DMS53 treated with DMSO at 0.1 percent for 48 hours (cell line): ENCODE results near the gene BAK1.
"Not testable (repeated sequence)": the region's sequence is repeated elsewhere in the genome, so short reads cannot be mapped to it uniquely, and the experiment has no call there.

ENCODE experiments used
- DNase-seq: peaks from one replicate; lab custom pipeline; 2025; ENCODE audit not compliant: unreplicated experiment; lab: John Stamatoyannopoulos, UW

Gene BAK1

GRCh38 chr6:33609019-33609418, 28.9 kb upstream of the BAK1 start:
- DNase-seq: no peak

GRCh38 chr6:33607784-33608161, 27.7 kb upstream of the BAK1 start:
- no peak for DNase-seq

DNA sequence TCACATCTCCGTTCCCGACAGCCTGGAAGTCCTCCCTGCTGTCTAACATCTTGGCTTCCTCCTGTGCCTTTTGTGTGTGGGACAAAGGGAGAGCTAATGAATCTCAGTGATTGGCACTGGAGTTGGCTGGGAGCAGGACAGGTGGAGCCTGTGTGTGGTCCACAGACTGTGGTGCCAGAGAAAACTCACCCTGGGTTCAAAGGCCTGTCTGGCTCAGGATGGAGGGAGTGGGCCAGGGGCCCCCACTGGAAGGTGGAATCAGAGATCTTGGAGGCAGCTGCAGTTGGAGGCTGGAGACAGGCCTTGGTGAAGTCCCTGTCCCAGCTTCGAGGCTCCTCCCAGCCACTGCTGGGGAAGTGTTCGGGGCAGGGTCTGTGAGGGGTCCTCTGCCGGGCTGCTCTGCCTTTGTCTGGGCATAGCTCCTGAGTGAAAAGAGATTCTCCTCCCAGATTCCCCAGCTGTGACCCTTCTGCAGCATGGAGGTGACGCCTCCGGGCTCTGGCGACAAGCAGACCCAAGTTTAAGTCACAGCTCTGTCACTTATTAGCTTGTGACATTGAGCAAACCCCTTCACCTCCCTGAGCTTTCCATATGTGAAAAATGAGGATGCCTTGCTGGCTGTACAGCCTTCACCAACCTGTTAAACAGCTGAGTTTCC, 27.2 kb upstream of the BAK1 start:
- no peak for DNase-seq

DNA sequence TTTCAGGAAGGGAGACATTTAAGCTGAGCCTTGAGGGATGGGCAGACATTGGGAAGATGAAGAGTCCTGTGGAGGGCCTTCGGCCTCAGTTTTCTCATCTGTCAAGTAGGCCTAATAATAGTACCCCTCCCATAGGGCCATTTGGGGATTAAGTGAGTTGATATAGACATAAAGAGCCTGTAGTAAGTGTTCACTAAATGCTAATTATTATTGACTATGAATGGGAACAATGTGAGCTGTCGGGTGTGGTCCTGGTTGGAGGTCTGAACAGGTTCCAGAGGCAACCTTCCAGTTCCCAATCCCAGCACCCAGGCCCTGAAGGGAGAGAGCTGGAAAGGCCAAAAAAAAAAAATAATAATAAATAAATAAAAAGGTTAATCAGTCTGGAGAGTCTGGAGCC, 26.6 kb upstream of the BAK1 start:
- DNase-seq: no peak

DNA sequence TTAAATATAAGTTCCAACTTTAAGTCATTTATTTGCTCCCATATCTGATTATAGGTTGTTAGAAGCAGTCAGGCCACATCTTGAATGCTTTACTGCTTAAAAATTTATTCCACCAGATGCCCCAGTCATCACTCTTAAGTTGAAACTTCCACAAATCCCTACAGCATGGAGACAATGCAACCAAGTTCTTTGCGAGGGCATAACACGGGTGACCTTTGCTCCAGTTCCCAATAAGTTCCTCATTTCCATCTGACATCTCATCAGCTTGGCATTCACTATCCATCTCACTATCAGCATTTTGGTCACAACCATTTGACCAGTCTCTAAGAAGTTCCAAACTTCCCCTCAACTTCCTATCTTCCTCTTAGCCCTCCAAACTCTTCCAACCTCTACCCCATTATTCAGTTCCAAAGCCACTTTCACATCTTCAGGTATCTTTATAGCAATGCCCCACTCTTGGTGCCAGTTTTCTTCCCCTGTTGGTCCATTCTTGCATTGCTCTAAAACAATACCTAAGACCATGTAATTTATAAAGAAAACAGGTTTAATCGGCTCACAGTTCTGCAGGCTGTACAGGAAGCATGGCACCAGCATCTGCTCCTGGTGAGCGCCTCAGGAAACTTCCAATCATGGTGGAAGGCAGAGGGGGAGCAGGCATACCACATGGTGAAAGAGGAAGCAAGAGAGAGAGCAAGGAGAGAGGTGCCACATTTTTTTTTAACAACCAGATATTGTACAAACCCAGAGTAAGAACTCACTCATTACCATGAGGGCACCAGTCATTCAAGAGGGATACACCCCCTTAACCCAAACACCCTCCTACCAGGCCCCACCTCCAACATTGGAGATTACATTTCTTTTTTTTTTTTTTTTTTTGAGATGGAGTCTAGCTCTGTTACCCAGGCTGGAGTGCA, 25.1 kb upstream of the BAK1 start:
- DNase-seq: no peak

DNA sequence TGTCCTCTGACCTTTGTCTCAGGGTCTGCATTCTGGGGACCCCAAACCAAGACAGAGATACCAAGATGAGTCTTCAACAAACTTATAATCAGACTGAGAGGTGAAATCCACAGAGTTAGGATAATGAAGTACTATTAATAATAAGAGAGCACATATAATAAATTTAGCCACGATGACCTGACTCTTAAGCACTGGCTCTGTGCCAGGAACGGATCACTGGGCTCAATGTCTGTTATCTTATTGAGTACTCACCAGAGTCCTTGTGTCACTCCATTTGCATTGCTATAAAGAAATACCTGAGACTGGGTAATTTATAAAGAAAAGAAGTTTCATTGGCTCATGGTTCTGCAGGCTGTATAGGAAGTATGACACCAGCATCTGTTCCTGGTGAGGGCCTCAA, 22.1 kb upstream of the BAK1 start:
- no peak for DNase-seq

DNA sequence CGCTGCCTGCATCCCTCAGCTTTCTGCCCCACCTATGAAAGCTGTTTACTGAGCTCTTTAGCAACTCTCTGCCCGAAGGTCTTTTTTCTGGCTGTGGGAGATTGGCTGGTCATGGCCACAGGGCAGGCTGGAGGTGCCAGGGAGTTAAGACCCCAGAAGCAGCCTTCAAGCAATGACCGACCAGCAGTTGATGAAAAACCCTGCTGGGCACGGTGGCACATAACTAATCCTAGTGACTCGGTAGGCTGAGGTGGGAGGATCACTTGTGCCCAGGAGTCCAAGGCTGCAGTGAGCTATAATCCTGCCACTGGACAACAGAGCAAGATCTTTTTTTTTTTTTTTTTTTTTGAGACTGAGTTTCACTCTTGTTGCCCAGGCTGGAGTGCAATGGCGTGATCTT, 20.7 kb upstream of the BAK1 start:
- no peak for DNase-seq

DNA sequence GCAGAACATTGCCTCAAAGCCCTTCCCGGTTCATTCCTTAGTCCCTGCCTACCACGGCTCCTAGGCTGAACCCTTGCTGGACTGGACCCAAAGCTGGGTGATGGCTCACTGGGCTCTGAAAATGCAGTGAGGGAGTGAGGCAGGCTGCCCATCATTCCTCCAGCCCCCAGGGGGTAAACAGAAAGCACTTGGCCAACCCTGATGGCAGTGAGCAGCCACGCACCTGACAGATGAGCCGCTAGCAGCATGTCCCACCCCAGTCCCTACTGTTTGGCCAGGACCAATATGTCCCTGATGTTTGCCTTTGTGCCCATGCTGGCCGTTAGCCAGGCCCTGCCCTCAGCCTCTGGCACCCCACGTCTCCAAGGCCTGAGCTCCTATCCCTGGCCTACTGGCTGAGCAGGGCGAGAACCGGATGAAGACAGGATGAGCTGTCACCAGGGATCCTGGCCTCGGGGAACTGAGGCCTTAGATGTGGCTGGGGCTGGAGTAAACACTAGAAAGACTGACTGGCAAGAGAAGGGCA, 19.4 kb upstream of the BAK1 start:
- DNase-seq: no peak

DNA sequence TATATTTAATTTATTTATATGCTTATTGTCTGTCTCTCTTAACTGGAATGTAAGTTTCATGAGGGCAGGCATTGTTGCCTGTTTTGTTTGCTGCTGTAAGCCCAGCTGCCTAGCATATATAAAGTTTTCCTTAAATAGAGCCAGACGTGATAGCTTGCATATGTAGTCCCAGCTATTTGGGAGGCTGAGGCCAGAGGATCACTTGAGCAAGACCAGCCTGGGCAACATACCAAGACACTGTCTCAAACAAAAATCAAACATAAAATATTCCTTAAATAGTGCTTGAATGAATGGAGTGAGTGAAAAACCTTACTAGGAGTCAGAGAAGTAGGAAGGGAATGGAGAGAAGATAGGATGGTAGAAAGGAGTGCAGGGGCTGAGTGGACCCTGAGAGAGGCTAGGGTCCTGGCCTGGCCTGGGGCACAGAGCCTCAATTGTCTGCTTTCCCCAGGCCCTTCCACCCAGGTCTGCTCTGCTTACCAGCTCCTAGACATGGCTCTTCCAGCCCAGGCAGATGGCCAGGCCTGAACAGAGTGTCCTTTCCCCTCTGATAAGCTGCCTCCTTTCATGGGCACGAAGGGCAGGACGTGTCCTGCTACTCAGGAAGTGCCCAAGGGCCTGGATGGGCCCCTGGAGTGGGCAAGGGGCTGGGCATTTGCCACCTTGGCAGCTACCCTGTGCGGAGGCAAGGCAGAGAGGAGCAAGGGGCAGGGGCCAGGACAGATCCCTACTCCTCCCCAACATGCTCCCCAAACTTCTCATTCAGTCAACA, 17.7 kb upstream of the BAK1 start:
- DNase-seq: no peak

DNA sequence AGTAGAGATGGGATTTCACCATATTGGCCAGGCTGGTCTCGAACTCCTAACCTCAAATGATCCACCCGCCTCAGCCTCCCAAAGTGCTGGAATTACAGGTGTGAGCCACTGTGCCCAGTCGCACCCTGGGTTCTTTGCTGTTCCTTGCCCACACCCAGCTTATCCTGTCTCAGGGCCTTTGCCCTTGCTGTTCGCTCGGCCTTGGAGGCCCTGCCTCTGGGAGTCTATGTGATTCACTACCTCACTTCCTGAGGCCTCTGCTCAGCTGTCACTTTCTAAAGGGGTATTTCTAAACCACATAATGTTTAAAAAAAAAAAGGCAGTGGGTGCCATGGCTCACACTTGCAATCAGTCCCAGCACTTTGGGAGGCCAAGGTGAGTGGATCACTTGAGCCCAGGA, 16.8 kb upstream of the BAK1 start:
- DNase-seq: not testable (repeated sequence)

- no peak for DNase-seq
Measured at GRCh38 chr6:33595001-33595846, 15.1 kb upstream of the BAK1 start.

DNA sequence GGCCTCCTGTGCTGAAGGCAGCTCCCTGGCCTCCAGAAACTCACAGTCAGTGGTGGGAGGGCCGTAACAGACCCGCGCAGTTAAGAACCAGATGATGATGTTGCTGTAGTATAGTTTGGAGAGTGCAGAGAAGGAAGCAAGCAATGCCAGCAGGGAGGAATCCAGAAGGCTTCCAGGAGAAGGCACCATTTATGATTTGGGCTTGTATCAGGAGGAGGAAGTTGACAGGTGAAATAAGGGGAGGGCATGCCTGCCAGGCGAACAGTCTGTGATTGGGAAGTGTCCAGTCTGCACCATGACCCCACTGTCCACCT, 13.3 kb upstream of the BAK1 start:
- DNase-seq: peak; percentile 33

DNA sequence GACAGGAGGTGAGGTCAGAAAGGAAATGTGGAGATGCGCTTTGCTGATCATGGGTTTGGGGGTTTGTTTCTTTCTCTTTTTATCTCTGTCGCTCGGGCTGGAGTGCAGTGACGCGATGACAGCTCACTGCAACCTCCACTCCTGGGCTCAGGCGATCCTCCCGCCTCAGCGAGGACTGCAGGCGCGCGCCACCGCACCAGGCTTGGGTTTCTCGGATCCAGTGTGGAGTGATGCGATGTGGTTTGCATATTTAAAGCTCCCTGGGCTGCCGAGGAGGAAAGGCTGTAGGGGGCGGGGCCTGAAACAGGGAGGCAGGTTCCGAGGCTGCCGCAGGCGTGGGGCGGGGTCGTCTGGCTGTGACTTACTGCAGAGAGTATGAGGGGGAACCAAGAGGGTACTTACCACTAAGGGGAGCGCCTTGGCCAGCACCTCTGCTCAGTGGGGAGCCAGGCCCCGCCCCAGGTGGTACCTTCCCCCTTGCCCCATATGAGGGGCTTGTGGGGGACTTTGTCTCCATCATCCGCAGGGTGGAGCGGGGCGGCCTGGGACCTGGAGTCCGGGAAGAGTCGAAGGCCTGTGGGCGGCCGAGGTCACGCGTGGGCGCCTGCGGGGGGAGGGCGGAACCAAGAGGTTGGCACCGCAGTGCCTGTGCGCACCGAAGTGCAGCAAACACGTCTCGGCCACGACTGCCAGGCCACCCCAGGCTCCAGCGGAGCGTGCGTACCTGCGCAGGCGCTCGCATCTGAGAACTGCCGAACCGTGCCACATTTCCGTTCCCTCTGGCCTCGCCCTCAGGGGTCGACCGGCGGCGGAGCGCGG, 12.7 kb upstream of the BAK1 start:
- no peak for DNase-seq

GRCh38 chr6:33592280-33592594, 12.2 kb upstream of the BAK1 start:
- DNase-seq: no peak

DNA sequence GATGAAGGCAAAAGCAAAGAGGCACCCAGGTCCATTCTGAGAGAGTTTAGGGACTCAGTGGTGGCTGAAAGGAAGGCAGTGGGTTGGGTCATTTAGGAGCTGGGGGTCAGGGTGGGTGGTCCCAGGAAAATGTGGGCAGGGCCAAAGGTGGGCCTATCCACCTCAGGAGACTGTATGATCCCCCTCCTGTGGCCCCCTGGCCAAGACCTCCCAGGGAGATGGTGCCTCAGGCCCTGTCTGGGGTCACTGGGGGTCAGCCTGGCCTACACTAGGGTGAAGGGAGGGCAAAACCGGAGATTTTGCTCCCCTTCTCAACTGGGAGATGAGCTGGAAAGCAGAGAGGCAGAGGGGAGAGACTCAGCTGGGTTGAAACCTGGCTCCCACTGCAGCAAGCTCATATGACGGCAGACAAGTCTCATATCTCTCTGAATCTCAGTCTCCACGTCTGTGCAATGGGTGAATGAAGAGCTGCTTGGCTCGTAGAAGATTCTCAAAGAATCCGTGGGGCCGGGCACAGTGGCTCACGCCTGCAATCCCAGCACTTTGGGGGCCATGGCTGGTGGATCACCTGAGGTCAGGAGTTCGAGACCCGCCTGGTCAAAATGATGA, 11.5 kb upstream of the BAK1 start:
- no peak for DNase-seq

GRCh38 chr6:33590531-33591198, 10.6 kb upstream of the BAK1 start:
- DNase-seq: peak; percentile 10

GRCh38 chr6:33589731-33590530, 9.9 kb upstream of the BAK1 start:
- peak; percentile 83 for DNase-seq

- DNase-seq: no peak
Measured at GRCh38 chr6:33589392-33589730, 9.3 kb upstream of the BAK1 start.

GRCh38 chr6:33588894-33589293, 8.8 kb upstream of the BAK1 start:
- DNase-seq: no peak
